GM23338 (cell line): ENCODE data around the gene LRRC37A3.
"Not testable (repeated sequence)": the region's sequence is repeated elsewhere in the genome, so short reads cannot be mapped to it uniquely, and the experiment has no call there.

Experiments
- CREB1 ChIP-seq: fragments of 250-450 bp; sonication (Bioruptor Pico); IDR thresholded peaks from 2 replicates; pipeline ENCODE4 v1.5.0; 2020; ENCODE audit warnings: low read depth, mild to moderate bottlenecking, moderate library complexity
- EZH2 ChIP-seq: fragments of 200-600 bp; sonication (generic); IDR thresholded peaks from one replicate; pipeline ENCODE4 v1.8.0; 2017; ENCODE audit warnings: antibody characterized with exemption, mild to moderate bottlenecking, low read depth; ENCODE audit not compliant: unreplicated experiment
- EZH2phosphoT487 ChIP-seq: fragments of 200-600 bp; sonication (generic); IDR thresholded peaks from one replicate; pipeline ENCODE4 v1.8.1; 2018; ENCODE audit warnings: antibody characterized with exemption; ENCODE audit not compliant: unreplicated experiment
- JUNB ChIP-seq: IDR thresholded peaks from one replicate; pipeline ENCODE4 v1.6.1; 2016; ENCODE audit warnings: antibody characterized with exemption; ENCODE audit not compliant: unreplicated experiment
- NANOG ChIP-seq: IDR thresholded peaks from 2 replicates; pipeline ENCODE4 v1.6.1; 2016; ENCODE audit warnings: antibody characterized with exemption, borderline replicate concordance
- POLR2AphosphoS5 ChIP-seq: IDR thresholded peaks from 2 replicates; pipeline ENCODE4 v1.6.1; 2016; ENCODE audit warnings: antibody characterized with exemption, low read depth
- STAT1 ChIP-seq: IDR thresholded peaks from one replicate; pipeline ENCODE4 v1.6.1; 2016; ENCODE audit warnings: antibody characterized with exemption; ENCODE audit not compliant: unreplicated experiment
- ZNF114 ChIP-seq: fragments of 250-450 bp; sonication (Bioruptor Pico); IDR thresholded peaks from 2 replicates; pipeline ENCODE4 v1.5.0; 2020; ENCODE audit warnings: mild to moderate bottlenecking, moderate library complexity
- ZNF331 ChIP-seq: fragments of 250-450 bp; sonication (Bioruptor Pico); IDR thresholded peaks from 2 replicates; pipeline ENCODE4 v1.5.0; 2020; ENCODE audit warnings: low read depth, mild to moderate bottlenecking, moderate library complexity
- TF ChIP-seq, protein P1 (sequence below): IDR thresholded peaks from one replicate; pipeline ENCODE4 v1.6.1; 2018; ENCODE audit warnings: antibody characterized with exemption; ENCODE audit not compliant: unreplicated experiment
- TF ChIP-seq, protein P2 (sequence below), 2 experiments: fragments of 200-600 bp in 1 of 2; sonication (generic) in 1 of 2; conservative IDR thresholded peaks; 2 replicates each; pipeline versions ENCODE4 v1.5.1 to v1.6.1; 2016 to 2017; ENCODE audit warnings: antibody characterized with exemption in 2 of 2, low read depth in 2 of 2, mild to moderate bottlenecking in 2 of 2, moderate library complexity in 1 of 2
- TF ChIP-seq, protein P3 (sequence below): IDR thresholded peaks from 2 replicates; pipeline ENCODE4 v1.6.1; 2016; ENCODE audit warnings: antibody characterized with exemption
- TF ChIP-seq, protein P4 (sequence below): fragments of 250-450 bp; sonication (Bioruptor Pico); IDR thresholded peaks from 2 replicates; pipeline ENCODE4 v1.5.0; 2020; ENCODE audit warnings: mild to moderate bottlenecking, moderate library complexity

DNA sequence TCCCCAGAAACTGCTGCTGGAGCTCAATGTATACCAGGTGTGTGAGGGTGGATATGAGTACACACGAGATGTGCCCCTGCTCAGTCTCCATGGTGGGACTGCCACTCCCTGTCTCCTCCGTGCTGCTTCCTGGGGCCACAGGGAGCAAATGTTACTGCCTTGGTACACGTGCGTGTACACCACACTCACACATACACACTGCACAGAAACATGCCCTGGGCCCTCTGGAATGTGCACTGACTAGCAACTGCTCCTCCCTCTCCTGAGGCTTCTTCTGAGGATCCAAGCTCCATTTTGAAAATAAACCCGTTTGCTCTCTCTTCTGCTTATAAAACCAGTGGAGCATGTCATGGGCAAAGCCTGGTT lies 103.5 kb downstream of the LRRC37A3 start:
- not testable (repeated sequence) for TF ChIP-seq CREB1 (CRISPR knock-in tag); EZH2; POLR2AphosphoS5; NANOG; JUNB; EZH2phosphoT487; ZNF331 (CRISPR knock-in tag); STAT1; ZNF114 (CRISPR knock-in tag)
- TF ChIP-seq, protein P1, sequence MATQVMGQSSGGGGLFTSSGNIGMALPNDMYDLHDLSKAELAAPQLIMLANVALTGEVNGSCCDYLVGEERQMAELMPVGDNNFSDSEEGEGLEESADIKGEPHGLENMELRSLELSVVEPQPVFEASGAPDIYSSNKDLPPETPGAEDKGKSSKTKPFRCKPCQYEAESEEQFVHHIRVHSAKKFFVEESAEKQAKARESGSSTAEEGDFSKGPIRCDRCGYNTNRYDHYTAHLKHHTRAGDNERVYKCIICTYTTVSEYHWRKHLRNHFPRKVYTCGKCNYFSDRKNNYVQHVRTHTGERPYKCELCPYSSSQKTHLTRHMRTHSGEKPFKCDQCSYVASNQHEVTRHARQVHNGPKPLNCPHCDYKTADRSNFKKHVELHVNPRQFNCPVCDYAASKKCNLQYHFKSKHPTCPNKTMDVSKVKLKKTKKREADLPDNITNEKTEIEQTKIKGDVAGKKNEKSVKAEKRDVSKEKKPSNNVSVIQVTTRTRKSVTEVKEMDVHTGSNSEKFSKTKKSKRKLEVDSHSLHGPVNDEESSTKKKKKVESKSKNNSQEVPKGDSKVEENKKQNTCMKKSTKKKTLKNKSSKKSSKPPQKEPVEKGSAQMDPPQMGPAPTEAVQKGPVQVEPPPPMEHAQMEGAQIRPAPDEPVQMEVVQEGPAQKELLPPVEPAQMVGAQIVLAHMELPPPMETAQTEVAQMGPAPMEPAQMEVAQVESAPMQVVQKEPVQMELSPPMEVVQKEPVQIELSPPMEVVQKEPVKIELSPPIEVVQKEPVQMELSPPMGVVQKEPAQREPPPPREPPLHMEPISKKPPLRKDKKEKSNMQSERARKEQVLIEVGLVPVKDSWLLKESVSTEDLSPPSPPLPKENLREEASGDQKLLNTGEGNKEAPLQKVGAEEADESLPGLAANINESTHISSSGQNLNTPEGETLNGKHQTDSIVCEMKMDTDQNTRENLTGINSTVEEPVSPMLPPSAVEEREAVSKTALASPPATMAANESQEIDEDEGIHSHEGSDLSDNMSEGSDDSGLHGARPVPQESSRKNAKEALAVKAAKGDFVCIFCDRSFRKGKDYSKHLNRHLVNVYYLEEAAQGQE: not testable (repeated sequence)
- TF ChIP-seq, protein P2, sequence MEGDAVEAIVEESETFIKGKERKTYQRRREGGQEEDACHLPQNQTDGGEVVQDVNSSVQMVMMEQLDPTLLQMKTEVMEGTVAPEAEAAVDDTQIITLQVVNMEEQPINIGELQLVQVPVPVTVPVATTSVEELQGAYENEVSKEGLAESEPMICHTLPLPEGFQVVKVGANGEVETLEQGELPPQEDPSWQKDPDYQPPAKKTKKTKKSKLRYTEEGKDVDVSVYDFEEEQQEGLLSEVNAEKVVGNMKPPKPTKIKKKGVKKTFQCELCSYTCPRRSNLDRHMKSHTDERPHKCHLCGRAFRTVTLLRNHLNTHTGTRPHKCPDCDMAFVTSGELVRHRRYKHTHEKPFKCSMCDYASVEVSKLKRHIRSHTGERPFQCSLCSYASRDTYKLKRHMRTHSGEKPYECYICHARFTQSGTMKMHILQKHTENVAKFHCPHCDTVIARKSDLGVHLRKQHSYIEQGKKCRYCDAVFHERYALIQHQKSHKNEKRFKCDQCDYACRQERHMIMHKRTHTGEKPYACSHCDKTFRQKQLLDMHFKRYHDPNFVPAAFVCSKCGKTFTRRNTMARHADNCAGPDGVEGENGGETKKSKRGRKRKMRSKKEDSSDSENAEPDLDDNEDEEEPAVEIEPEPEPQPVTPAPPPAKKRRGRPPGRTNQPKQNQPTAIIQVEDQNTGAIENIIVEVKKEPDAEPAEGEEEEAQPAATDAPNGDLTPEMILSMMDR (conservative IDR thresholded peaks at IDR 0.05; ENCODE audit: low read depth in 2 of 2): not testable (repeated sequence)
- TF ChIP-seq, protein P3, sequence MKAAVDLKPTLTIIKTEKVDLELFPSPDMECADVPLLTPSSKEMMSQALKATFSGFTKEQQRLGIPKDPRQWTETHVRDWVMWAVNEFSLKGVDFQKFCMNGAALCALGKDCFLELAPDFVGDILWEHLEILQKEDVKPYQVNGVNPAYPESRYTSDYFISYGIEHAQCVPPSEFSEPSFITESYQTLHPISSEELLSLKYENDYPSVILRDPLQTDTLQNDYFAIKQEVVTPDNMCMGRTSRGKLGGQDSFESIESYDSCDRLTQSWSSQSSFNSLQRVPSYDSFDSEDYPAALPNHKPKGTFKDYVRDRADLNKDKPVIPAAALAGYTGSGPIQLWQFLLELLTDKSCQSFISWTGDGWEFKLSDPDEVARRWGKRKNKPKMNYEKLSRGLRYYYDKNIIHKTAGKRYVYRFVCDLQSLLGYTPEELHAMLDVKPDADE: not testable (repeated sequence)
- TF ChIP-seq, protein P4, sequence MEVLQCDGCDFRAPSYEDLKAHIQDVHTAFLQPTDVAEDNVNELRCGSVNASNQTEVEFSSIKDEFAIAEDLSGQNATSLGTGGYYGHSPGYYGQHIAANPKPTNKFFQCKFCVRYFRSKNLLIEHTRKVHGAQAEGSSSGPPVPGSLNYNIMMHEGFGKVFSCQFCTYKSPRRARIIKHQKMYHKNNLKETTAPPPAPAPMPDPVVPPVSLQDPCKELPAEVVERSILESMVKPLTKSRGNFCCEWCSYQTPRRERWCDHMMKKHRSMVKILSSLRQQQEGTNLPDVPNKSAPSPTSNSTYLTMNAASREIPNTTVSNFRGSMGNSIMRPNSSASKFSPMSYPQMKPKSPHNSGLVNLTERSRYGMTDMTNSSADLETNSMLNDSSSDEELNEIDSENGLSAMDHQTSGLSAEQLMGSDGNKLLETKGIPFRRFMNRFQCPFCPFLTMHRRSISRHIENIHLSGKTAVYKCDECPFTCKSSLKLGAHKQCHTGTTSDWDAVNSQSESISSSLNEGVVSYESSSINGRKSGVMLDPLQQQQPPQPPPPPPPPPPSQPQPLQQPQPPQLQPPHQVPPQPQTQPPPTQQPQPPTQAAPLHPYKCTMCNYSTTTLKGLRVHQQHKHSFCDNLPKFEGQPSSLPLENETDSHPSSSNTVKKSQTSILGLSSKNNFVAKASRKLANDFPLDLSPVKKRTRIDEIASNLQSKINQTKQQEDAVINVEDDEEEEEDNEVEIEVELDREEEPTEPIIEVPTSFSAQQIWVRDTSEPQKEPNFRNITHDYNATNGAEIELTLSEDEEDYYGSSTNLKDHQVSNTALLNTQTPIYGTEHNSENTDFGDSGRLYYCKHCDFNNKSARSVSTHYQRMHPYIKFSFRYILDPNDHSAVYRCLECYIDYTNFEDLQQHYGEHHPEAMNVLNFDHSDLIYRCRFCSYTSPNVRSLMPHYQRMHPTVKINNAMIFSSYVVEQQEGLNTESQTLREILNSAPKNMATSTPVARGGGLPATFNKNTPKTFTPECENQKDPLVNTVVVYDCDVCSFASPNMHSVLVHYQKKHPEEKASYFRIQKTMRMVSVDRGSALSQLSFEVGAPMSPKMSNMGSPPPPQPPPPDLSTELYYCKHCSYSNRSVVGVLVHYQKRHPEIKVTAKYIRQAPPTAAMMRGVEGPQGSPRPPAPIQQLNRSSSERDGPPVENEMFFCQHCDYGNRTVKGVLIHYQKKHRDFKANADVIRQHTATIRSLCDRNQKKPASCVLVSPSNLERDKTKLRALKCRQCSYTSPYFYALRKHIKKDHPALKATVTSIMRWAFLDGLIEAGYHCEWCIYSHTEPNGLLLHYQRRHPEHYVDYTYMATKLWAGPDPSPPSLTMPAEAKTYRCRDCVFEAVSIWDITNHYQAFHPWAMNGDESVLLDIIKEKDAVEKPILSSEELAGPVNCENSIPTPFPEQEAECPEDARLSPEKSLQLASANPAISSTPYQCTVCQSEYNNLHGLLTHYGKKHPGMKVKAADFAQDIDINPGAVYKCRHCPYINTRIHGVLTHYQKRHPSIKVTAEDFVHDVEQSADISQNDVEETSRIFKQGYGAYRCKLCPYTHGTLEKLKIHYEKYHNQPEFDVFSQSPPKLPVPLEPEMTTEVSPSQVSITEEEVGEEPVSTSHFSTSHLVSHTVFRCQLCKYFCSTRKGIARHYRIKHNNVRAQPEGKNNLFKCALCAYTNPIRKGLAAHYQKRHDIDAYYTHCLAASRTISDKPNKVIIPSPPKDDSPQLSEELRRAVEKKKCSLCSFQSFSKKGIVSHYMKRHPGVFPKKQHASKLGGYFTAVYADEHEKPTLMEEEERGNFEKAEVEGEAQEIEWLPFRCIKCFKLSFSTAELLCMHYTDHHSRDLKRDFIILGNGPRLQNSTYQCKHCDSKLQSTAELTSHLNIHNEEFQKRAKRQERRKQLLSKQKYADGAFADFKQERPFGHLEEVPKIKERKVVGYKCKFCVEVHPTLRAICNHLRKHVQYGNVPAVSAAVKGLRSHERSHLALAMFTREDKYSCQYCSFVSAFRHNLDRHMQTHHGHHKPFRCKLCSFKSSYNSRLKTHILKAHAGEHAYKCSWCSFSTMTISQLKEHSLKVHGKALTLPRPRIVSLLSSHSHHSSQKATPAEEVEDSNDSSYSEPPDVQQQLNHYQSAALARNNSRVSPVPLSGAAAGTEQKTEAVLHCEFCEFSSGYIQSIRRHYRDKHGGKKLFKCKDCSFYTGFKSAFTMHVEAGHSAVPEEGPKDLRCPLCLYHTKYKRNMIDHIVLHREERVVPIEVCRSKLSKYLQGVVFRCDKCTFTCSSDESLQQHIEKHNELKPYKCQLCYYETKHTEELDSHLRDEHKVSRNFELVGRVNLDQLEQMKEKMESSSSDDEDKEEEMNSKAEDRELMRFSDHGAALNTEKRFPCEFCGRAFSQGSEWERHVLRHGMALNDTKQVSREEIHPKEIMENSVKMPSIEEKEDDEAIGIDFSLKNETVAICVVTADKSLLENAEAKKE (CRISPR knock-in tag): not testable (repeated sequence)
